Hepatocyte (in vitro differentiated cells): ENCODE results near the gene MAGEB16. TPM values are rescaled to one million over a fixed set of nuclear protein-coding genes. Genes with fewer than 3 reads are reported as not detected.

ENCODE experiments used
- DNase-seq: peaks from one replicate; pipeline ENCODE4 v3.0.0-alpha.2; 2016; ENCODE audit warnings: low spot score
- H2AFZ ChIP-seq: fragments of 200-600 bp; sonication (generic); 2 replicates; pipeline ENCODE4 v1.6.0; 2016; ENCODE audit warnings: antibody characterized with exemption, mild to moderate bottlenecking
- H3K27ac ChIP-seq: fragments of 200-600 bp; sonication (generic); 2 replicates; pipeline ENCODE4 v1.5.1; 2016; ENCODE audit warnings: mild to moderate bottlenecking
- H3K27me3 ChIP-seq: fragments of 200-600 bp; sonication (generic); 2 replicates; pipeline ENCODE4 v1.6.1; 2016
- H3K36me3 ChIP-seq: fragments of 200-600 bp; sonication (generic); replicated peaks from 2 replicates; pipeline ENCODE4 v1.5.1; 2016; ENCODE audit warnings: low read depth; ENCODE audit not compliant: insufficient read depth
- H3K4me1 ChIP-seq: fragments of 200-600 bp; sonication (generic); 2 replicates; pipeline ENCODE4 v1.5.1; 2016; ENCODE audit warnings: mild to moderate bottlenecking, moderate library complexity; ENCODE audit not compliant: insufficient read depth
- H3K4me2 ChIP-seq: fragments of 200-600 bp; sonication (generic); 2 replicates; pipeline ENCODE4 v1.6.0; 2016
- H3K4me3 ChIP-seq: fragments of 200-600 bp; sonication (generic); 2 replicates; pipeline ENCODE4 v1.5.1; 2016; ENCODE audit warnings: mild to moderate bottlenecking
- H3K79me2 ChIP-seq: fragments of 200-600 bp; sonication (generic); 2 replicates; pipeline ENCODE4 v1.6.0; 2017; ENCODE audit warnings: mild to moderate bottlenecking
- H3K9me2 ChIP-seq: fragments of 200-600 bp; sonication (generic); replicated peaks from 2 replicates; pipeline ENCODE4 v1.6.0; 2017; ENCODE audit warnings: mild to moderate bottlenecking; ENCODE audit not compliant: insufficient read depth
- H3K9me3 ChIP-seq: fragments of 200-600 bp; sonication (generic); 2 replicates; pipeline ENCODE4 v1.5.1; 2016; ENCODE audit warnings: low read depth, mild to moderate bottlenecking
- H4K20me1 ChIP-seq: fragments of 200-600 bp; sonication (generic); 2 replicates; pipeline ENCODE4 v1.6.0; 2016; ENCODE audit warnings: mild to moderate bottlenecking; ENCODE audit not compliant: insufficient read depth, poor library complexity, severe bottlenecking
- CTCF ChIP-seq: fragments of 200-600 bp; sonication (generic); IDR thresholded peaks from 2 replicates; pipeline ENCODE4 v1.5.1; 2016; ENCODE audit warnings: antibody characterized with exemption, mild to moderate bottlenecking; ENCODE audit not compliant: poor library complexity
- EZH2 ChIP-seq: fragments of 200-600 bp; sonication (generic); IDR thresholded peaks from 2 replicates; pipeline ENCODE4 v1.6.1; 2016; ENCODE audit warnings: antibody characterized with exemption, mild to moderate bottlenecking, borderline replicate concordance
- EZH2phosphoT487 ChIP-seq: fragments of 200-600 bp; sonication (generic); IDR thresholded peaks from one replicate; pipeline ENCODE4 v1.6.1; 2018; ENCODE audit warnings: antibody characterized with exemption, mild to moderate bottlenecking, low read depth, moderate library complexity; ENCODE audit not compliant: unreplicated experiment, severe bottlenecking
- WGBS: methylation state at CpG from one replicate; pipeline ENCODE4 v1.1.6; 2016; ENCODE audit warnings: low lambda C conversion rate; ENCODE audit errors: missing lambda C conversion rate; 5-methylcytosine and 5-hydroxymethylcytosine counted together
- polyA plus RNA-seq: library from polyadenylated mRNA; unstranded; fragments of >200 nt; fragmentation: Nextera tagmentation; extraction: Ambion mirVana; gene quantifications from 2 replicates; pipeline ENCODE4 v1.2.1, GENCODE V29; 2016
- total RNA-seq: library from RNA; depleted of rRNA; stranded (reverse); fragments of >200 nt; gene quantifications from 2 replicates; pipeline ENCODE4 v1.2.3, GENCODE V29; 2014

Gene MAGEB16
- total RNA-seq (not detected in 2 replicates), polyA plus RNA-seq (not detected in 2 replicates)

GRCh38 chrX:35798042-35798441 lies at the start of gene MAGEB16:
Gene MAGEB16, plus strand, starts transcription at chrX:35798342. Its CDS starts 3,855 bp downstream, at chrX:35802197.
- Histone ChIP-seq H3K79me2 (no peaks in the 10 kb centered on the region), H3K4me3 (no peak within 1 kb of the TSS), H3K27ac (no peak within 1 kb of the TSS), H3K9me3 (no peaks in the 10 kb centered on the region), H3K9me2 (no peaks in the 10 kb centered on the region), H3K4me2 (no peak within 1 kb of the TSS), H2AFZ (no peak within 1 kb of the TSS), H3K36me3 (no peaks in the 10 kb centered on the region), H3K27me3 (no peaks in the 10 kb centered on the region), H4K20me1 (no peaks in the 10 kb centered on the region), H3K4me1 (no peaks in the 10 kb centered on the region)
- no peak for DNase-seq
- 95% methylated on average over 15 of the region's 15 CpGs for WGBS
- TF ChIP-seq EZH2 = no peak
- TF ChIP-seq EZH2phosphoT487 = no peak
- TF ChIP-seq CTCF = no peak

- H2AFZ ChIP-seq = no peak overlapping the region
- no peak for DNase-seq
- 74% methylated on average over 1 of the region's 1 CpG for WGBS
- no peaks in the 10 kb centered on the region for H3K79me2 ChIP-seq
- H3K4me2 ChIP-seq = no peak overlapping the region
- TF ChIP-seq EZH2 (no peak), EZH2phosphoT487 (no peak), CTCF (no peak)
- H3K36me3 ChIP-seq = no peaks in the 10 kb centered on the region
- H4K20me1 ChIP-seq = no peaks in the 10 kb centered on the region
- no peak overlapping the region for H3K27ac ChIP-seq
- no peaks in the 10 kb centered on the region for H3K9me3 ChIP-seq
- no peaks in the 10 kb centered on the region for H3K9me2 ChIP-seq
- no peaks in the 10 kb centered on the region for H3K27me3 ChIP-seq
- no peaks in the 10 kb centered on the region for H3K4me1 ChIP-seq
- no peak overlapping the region for H3K4me3 ChIP-seq
These were observed 24.1 kb upstream of the MAGEB16 start for GRCh38 chrX:35773958-35774564.

GRCh38 chrX:35785075-35785474 lies 13.1 kb upstream of the MAGEB16 start:
- Histone ChIP-seq H3K9me2 (no peaks in the 10 kb centered on the region), H2AFZ (no peak overlapping the region), H3K9me3 (no peaks in the 10 kb centered on the region), H3K27ac (no peak overlapping the region), H3K79me2 (no peaks in the 10 kb centered on the region), H4K20me1 (no peaks in the 10 kb centered on the region), H3K4me2 (peak overlapping the region; percentile 35), H3K4me3 (no peak overlapping the region), H3K4me1 (no peaks in the 10 kb centered on the region), H3K36me3 (no peaks in the 10 kb centered on the region), H3K27me3 (no peaks in the 10 kb centered on the region)
- TF ChIP-seq CTCF (no peak), EZH2phosphoT487 (no peak), EZH2 (no peak)
- WGBS = 54% methylated on average over 6 of the region's 6 CpGs
- no peak for DNase-seq

GRCh38 chrX:35786271-35786670 lies 11.9 kb upstream of the MAGEB16 start:
- H3K9me2 ChIP-seq = no peaks in the 10 kb centered on the region
- H3K27me3 ChIP-seq = no peaks in the 10 kb centered on the region
- no peak overlapping the region for H3K4me2 ChIP-seq
- H4K20me1 ChIP-seq = no peaks in the 10 kb centered on the region
- H3K79me2 ChIP-seq = no peaks in the 10 kb centered on the region
- no peak overlapping the region for H3K27ac ChIP-seq
- H3K4me1 ChIP-seq = no peaks in the 10 kb centered on the region
- no peaks in the 10 kb centered on the region for H3K9me3 ChIP-seq
- H2AFZ ChIP-seq = no peak overlapping the region
- no peak overlapping the region for H3K4me3 ChIP-seq
- 54% methylated on average over 2 of the region's 2 CpGs for WGBS
- H3K36me3 ChIP-seq = no peaks in the 10 kb centered on the region
- DNase-seq = no peak
- TF ChIP-seq CTCF (no peak), EZH2 (no peak), EZH2phosphoT487 (no peak)
